Cardiac fibroblast (primary cell): ENCODE data around the gene APEH.

Experiments
- DNase-seq, 2 donors: peaks; one replicate each; pipeline versions ENCODE4 v3.0.0 to v3.0.0-alpha.2; 2010; ENCODE audit warnings: low read depth in 2 of 2
- H3K4me3 ChIP-seq, 2 donors: replicated peaks in 1 of 2; 1 replicate in 1 of 2; 2 replicates in 1 of 2; pipeline ENCODE4 v1.5.1; 2011; ENCODE audit warnings: low read depth in 2 of 2, low read length in 2 of 2, mild to moderate bottlenecking in 2 of 2, moderate library complexity in 1 of 2
- TF ChIP-seq, protein P1 (sequence below): IDR thresholded peaks from one replicate; pipeline ENCODE4 v1.5.1; 2011; ENCODE audit warnings: low read depth, mild to moderate bottlenecking, low read length, inconsistent platforms

Gene APEH

DNA sequence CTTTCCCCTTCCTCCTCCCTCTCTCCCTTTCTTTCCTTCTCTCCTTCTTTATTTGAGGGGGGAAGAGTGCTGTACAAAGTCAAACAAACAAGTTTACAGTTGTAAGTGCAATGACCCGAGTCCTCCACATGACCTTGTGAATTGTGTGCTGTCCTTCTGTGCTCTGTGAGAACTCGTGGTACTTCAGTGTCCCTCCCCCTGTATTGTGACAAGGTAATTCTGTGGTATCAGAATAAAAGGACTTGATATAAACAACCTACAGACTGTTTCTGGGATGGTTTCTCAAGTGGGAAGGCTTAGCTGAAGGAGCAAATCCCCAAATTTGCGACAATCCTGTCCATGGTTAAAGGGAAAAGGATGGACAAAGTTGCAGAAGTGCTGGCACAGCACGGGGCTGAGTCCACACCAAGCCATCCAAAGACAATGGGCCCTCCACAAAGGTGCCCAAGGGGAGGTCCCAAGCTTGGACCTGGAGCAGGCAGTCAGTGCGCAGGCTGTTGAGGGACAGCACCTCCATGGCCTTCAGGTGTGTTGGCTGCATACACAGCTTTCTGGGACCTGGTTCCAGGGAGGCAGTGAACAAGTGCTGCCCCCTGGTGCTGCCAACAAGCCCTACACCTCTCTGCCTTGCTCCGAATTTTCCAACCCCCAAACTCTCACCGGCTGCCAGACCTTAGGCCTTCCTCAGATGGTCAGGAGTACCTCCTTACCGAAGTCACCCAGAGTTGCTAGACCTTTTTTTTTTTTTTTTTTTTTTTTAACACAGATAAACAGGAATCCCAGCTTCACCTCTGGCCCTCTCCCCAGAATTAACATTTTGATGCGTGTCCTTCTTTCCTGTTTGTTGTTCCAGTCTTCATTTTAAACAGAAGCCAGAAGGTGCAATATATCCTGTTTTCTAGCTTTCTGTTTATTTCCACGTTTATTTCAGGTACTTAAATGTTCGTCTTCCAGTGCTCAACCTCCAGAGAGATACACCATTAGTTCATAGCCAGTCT is 2.6 kb upstream of the APEH start:
- no peak overlapping the region for H3K4me3 ChIP-seq
- TF ChIP-seq, protein P1, sequence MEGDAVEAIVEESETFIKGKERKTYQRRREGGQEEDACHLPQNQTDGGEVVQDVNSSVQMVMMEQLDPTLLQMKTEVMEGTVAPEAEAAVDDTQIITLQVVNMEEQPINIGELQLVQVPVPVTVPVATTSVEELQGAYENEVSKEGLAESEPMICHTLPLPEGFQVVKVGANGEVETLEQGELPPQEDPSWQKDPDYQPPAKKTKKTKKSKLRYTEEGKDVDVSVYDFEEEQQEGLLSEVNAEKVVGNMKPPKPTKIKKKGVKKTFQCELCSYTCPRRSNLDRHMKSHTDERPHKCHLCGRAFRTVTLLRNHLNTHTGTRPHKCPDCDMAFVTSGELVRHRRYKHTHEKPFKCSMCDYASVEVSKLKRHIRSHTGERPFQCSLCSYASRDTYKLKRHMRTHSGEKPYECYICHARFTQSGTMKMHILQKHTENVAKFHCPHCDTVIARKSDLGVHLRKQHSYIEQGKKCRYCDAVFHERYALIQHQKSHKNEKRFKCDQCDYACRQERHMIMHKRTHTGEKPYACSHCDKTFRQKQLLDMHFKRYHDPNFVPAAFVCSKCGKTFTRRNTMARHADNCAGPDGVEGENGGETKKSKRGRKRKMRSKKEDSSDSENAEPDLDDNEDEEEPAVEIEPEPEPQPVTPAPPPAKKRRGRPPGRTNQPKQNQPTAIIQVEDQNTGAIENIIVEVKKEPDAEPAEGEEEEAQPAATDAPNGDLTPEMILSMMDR, result peak; percentile 86
- peak; percentile 70 to 71 for DNase-seq

DNA sequence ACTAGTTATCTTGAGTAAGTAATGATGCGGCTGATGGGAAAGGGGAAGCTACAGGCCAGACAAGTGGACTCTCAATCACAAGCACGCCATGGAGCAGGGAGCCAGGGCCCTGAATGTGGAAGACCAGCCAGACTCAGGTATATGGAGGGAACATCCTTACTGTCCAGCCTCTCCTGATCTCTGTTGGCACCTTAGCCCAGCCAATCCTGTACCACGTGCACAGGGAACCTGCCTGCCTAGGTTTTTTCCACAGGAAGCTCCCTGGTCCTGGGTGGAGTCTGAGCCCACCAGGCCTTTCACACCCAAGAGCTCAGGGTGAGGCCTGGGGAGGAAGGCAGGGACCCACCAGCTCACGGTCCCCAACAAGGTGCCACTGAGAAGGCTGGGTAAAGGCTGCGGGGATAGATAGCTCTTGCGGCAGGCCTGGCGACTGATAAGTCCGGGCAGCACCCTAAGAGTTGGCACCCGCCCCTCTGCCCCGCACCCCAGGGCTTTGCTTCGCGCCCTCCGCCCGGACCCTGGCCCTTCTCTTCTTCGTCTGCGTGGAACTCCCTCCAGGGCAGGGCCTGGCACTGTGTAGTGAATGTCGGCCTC is 933 bp upstream of the APEH start:
- H3K4me3 ChIP-seq, result peak overlapping the region; percentile 76 to 88
- TF ChIP-seq, protein P1, result no peak
- DNase-seq, result peak in 1 of 2 donors; percentile 23

- DNase-seq, result no peak
- TF ChIP-seq, protein P1, result no peak
- H3K4me3 ChIP-seq, result peak overlapping the region; percentile 76 to 88
These were observed 389 bp downstream of the APEH start for GRCh38 chr3:49674497-49674983.

DNA sequence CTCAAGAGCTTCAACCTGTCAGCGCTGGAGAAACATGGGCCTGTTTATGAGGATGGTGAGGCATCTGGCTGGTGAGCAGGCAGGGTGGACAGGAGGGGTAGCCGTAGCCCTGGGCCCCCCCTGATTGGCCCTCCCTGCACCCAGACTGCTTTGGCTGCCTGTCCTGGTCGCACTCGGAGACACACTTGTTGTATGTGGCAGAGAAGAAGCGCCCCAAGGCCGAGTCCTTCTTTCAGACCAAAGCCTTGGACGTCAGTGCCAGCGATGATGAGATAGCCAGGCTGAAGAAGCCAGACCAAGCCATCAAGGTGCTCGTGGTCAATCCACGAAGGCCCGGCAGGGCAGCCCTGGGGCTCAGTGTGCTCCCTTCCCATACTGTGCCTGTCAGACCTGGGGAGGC is 1.8 kb downstream of the APEH start:
- TF ChIP-seq, protein P1, result no peak
- no peak overlapping the region for H3K4me3 ChIP-seq

GRCh38 chr3:49680493-49681231 is 6.5 kb downstream of the APEH start:
- TF ChIP-seq, protein P1, result no peak
- H3K4me3 ChIP-seq, result no peak overlapping the region
- no peak for DNase-seq

More for the DNA sequence above, 1.8 kb downstream of the APEH start:
- no peak for DNase-seq

DNA sequence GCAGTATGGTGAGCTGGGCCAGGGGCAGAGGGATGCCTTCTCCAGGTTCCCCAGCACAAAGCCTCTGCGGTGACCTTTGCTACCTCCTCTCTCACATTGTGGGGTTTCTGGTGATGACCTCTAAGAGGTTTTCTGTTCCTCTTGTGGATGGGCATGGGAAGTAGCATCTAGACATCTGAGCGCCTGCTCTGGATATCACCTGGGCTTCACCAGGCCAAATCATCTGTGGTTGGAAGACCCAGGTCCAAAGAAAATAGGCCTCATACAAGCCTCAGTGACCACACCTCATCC is 7.0 kb downstream of the APEH start:
- no peak overlapping the region for H3K4me3 ChIP-seq
- TF ChIP-seq, protein P1, result no peak

More for the DNA sequence above, 7.0 kb downstream of the APEH start:
- no peak for DNase-seq
